C4-2B (cell line): ENCODE results near the gene KDM4C.

Experiments used
- H3K27ac ChIP-seq: fragments of 450-650 bp; 2 replicates; pipeline ENCODE4 v1.5.1; 2017
- ZFX ChIP-seq: fragments of 450-650 bp; IDR thresholded peaks from 2 replicates; pipeline ENCODE4 v1.6.1; 2017
- TF ChIP-seq, protein P1 (sequence below): fragments of 450-650 bp; conservative IDR thresholded peaks from 2 replicates; pipeline ENCODE4 v1.5.1; 2017; ENCODE audit warnings: mild to moderate bottlenecking

Gene KDM4C

DNA sequence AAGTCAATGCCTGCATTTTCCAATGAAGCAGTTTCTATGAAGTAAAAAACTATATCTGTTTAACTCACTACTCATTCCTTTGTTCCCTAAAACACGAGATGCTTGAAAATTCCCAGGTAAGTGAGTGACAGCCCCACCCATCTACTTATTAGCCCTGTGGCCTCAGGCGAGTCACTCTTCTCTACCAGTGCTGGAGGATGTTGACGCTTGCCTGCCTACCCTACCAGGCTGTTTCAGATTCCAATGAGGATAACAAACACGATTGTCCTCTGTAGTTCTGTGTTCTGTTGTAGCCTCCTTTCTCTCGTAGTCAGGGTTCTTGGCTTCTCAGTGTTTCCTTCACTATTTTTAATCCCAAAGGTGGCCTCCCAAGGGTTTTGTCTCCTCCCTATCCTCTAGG lies 388.8 kb downstream of the KDM4C start:
- TF ChIP-seq ZFX: no peak
- TF ChIP-seq, protein P1, sequence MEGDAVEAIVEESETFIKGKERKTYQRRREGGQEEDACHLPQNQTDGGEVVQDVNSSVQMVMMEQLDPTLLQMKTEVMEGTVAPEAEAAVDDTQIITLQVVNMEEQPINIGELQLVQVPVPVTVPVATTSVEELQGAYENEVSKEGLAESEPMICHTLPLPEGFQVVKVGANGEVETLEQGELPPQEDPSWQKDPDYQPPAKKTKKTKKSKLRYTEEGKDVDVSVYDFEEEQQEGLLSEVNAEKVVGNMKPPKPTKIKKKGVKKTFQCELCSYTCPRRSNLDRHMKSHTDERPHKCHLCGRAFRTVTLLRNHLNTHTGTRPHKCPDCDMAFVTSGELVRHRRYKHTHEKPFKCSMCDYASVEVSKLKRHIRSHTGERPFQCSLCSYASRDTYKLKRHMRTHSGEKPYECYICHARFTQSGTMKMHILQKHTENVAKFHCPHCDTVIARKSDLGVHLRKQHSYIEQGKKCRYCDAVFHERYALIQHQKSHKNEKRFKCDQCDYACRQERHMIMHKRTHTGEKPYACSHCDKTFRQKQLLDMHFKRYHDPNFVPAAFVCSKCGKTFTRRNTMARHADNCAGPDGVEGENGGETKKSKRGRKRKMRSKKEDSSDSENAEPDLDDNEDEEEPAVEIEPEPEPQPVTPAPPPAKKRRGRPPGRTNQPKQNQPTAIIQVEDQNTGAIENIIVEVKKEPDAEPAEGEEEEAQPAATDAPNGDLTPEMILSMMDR: no peak
- no peak overlapping the region for H3K27ac ChIP-seq

DNA sequence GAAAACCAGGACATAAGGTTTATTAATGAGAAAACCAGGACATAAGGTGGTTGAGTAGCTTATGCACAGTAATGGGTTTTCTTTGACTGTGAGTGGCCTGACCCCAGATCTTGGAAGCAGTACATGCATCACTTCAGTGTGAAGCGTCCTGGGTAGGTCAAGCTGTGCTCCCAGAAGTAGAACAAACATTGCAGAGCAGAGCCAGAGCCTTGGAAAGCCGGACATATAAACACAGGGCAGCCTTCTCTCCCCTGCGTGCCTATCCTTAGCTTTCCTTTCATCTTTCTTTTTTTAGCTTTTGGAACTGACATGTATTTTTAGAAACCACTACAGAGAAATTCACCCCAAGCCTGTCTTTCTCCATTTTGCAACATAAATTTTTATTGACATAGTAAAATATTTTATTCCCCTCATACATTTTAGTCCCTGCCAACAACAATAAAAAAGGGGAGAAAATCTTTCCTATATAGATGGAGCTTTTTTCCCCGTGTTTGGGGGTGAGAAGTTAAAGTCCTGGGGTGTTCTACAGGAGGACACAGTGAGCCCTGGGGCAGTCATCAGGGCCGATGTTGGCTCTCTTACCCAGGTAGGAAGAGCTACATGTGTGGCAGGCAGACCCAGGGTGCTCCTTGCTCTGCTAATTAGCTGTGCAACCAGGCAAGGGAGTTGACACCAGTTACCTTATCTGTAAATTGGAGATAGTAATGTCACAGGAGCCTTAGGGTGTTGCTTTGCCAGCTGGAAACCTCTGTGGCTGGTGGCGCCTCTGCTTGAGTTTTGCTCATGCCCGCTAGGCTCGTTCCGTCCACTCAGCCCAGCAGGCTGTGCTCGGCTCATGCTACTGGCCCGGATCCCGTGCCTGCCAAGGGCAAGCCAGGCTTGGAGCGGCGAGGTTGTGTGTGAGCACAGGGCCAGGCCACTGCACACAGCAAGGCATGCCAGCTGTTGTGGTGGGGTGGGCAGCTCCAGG lies 389.6 kb downstream of the KDM4C start:
- TF ChIP-seq ZFX: no peak
- TF ChIP-seq, protein P1: no peak
- no peak overlapping the region for H3K27ac ChIP-seq

DNA sequence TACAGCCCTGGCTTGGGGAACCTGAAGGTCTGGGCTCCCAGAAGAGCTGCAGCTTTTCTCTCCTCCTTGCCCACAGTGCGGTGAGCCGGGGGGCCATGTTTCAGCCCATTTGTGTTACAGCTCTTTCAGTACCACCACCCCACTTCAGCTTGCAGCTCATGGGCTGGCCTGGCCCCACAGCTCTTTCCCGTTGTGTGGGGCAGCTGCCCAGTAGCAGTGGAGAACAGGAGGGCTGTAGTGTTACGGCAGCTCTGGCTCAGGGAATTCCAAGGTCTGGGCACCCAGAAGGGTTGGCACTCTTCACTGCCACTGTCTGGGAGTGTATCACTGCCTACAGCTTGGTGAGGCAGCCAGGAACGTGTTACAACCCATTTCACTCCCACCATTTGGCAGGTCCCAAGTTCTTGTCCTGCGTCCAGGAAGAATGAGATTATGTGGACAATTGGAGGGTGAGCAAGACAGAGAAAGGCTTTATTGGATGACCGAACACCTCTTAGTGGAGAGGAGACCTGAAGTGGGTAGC lies 390.5 kb downstream of the KDM4C start:
- H3K27ac ChIP-seq: no peak overlapping the region
- TF ChIP-seq, protein P1: no peak

DNA sequence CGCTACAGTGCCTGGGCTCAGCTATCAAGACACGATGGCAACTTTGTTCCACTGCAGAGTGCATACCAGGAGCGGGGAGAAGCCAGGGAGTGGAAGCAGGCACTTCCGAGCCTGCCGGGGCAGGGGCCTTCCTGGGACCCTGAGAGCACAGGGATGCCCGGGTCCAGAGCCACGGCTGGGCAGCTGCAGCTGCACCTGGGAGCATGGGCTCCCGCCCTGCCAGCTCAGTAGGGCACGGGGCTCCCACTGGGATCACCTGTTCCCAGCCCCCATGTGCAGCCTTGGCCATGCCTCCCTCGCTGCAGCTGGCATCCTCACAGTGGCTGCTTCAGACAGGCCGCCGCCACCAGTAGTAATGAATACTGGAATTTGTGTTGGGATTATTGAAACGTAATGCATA lies 391.5 kb downstream of the KDM4C start:
- TF ChIP-seq ZFX: no peak
- TF ChIP-seq, protein P1: no peak
- H3K27ac ChIP-seq: no peak overlapping the region

DNA sequence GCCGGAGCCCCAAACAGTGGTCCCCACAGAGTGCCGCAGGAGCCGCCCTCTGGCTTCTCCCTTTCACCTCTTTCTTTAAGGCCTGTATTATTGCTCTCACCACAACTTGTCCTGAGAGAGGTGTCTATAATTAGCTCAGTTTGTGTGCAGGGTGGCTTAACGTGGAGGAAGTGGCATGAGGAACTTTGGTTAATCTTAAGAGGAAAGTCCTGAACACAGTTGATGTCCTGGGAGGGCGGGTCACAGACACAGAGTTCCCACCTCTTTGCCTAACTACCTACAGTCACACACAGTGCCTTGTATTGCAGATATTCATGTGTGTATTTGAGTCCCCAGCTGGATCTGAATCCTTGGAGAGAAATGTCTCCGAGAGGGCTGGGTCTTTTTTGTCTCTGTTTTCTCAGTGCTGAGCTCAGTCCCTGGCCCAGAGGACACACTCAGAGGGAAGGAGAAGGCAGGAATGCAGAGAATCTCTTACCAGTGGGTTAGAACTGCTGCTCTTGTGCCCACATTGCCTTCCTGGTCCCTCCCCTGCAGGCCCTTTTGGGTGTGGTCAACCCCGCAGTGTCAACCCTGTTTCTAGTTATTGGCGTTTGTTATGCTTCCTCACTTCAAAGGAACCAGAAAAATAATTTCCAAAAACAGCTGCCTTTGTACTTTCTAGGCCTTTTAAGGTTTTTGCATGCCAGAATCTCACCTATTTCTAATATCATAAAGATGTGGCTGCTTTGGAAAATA lies 392.5 kb downstream of the KDM4C start:
- no peak overlapping the region for H3K27ac ChIP-seq
- TF ChIP-seq, protein P1: no peak
- TF ChIP-seq ZFX: no peak

DNA sequence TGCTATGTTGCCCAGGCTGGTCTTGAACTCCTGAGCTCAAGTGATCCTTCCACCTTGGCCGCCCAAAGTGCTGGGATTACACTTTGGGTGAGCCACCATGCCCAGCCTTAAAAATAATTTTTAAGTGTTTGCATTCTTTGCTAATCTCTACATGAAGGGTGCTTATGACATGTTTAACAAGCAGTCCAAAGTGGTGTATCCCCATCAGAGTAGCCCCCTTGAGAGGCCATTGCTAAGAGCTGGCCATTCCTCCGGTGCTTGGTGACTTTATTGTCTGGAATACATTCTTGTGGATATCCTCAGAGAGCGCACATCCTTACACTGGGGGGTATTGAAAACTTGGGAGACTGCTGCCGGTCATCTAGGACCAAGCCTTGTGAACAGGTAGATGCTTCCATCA lies 395.4 kb downstream of the KDM4C start:
- H3K27ac ChIP-seq: no peak overlapping the region
- TF ChIP-seq, protein P1: no peak
- no peak for TF ChIP-seq ZFX

DNA sequence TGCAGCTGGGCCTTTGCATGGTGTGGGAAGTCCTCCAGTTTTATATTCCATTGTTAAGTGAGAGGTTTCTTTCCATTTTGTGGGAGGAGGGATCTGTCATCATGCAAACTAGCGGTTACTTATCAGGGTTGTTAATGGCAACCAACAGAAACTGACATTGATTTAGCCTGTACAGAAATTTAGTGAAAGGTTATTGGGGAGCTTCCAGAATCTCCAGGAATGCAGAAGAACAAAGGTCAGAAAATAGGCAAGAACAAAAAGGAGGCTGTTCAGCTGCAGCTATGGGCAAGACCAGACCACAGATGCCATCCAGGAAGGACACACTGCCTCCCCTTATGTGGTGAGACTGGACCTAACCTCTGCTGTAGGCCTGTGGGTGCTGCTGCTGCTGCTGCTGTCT lies 395.8 kb downstream of the KDM4C start:
- TF ChIP-seq, protein P1: no peak
- no peak for TF ChIP-seq ZFX
- no peak overlapping the region for H3K27ac ChIP-seq
